Transverse colon (tissue), 4 donors: ENCODE measurements around the gene IL22RA2. TPM values are rescaled to one million over a fixed set of nuclear protein-coding genes. Genes with fewer than 3 reads are reported as not detected.

Source experiments
- DNase-seq: peaks from one replicate; pipeline ENCODE4 v3.0.0-alpha.2; 2019
- H3K27ac ChIP-seq, 4 donors: fragments of 200-600 bp; sonication (generic); 2 replicates each; pipeline ENCODE4 v1.5.1; 2016 to 2018; ENCODE audit warnings: inconsistent platforms in 4 of 4
- H3K27me3 ChIP-seq: fragments of 200-600 bp; sonication (generic); 2 replicates; pipeline ENCODE4 v1.5.1; 2017; ENCODE audit warnings: inconsistent platforms
- H3K36me3 ChIP-seq, 4 donors: fragments of 200-600 bp; sonication (generic); 2 replicates each; pipeline ENCODE4 v1.5.1; 2017 to 2019; ENCODE audit warnings: inconsistent platforms in 4 of 4
- H3K4me1 ChIP-seq, 4 donors: fragments of 200-600 bp; sonication (generic); 2 replicates each; pipeline ENCODE4 v1.5.1; 2017 to 2020; ENCODE audit warnings: inconsistent platforms in 4 of 4
- H3K4me3 ChIP-seq, 4 donors: fragments of 200-600 bp; sonication (generic); 1 replicate in 1 of 4; 2 replicates in 3 of 4; pipeline versions ENCODE4 v1.5.1 to v1.6.1; 2017 to 2019; ENCODE audit warnings: inconsistent platforms in 4 of 4
- H3K9me3 ChIP-seq, 2 donors: fragments of 200-600 bp; sonication (generic); 2 replicates each; pipeline ENCODE4 v1.5.1; 2017 to 2019; ENCODE audit warnings: inconsistent platforms in 2 of 2
- CTCF ChIP-seq, 5 experiments: fragments of 200-600 bp in 3 of 5; fragments of 450-650 bp in 2 of 5; sonication (generic) in 3 of 5; IDR thresholded peaks; 1 replicate in 2 of 5; 2 replicates in 3 of 5; pipeline ENCODE4 v1.5.1; 2016 to 2017; ENCODE audit warnings: antibody characterized with exemption in 5 of 5, inconsistent platforms in 3 of 5, mild to moderate bottlenecking in 2 of 5, moderate library complexity in 1 of 5
- EP300 ChIP-seq: sonication (generic); formaldehyde crosslinking; IDR thresholded peaks from one replicate; pipeline ENCODE4 v1.6.1; 2017; ENCODE audit warnings: antibody characterized with exemption, low read depth
- POLR2A ChIP-seq: fragments of 450-650 bp; IDR thresholded peaks from one replicate; pipeline ENCODE4 v1.6.1; 2016; ENCODE audit warnings: antibody characterized with exemption, mild to moderate bottlenecking, moderate library complexity
- POLR2AphosphoS5 ChIP-seq, 3 donors: sonication (generic); formaldehyde crosslinking; IDR thresholded peaks; one replicate each; pipeline ENCODE4 v1.6.1; 2016; ENCODE audit warnings: antibody characterized with exemption in 3 of 3
- WGBS, 2 donors: methylation state at CpG; one replicate each; pipeline ENCODE4 v1.1.5; 2018; ENCODE audit warnings: low coverage in 1 of 2; 5-methylcytosine and 5-hydroxymethylcytosine counted together
- in situ Hi-C, 4 donors: fragments of 200-750 bp; cut with MboI; loops; one replicate each; pipeline versions ENCODE4 v1.15.0 to v1.15.1; 2017; ENCODE audit warnings: low sequenced_read_pairs in 3 of 4, low pct_ligation_motif_present in 1 of 4, low pct_unique_long_range_greater_than_20kb in 1 of 4
- intact Hi-C: fragments of 100-400 bp; cut with DNase I; formaldehyde crosslinking; loops from one replicate; pipeline ENCODE4 v1.15.1; 2023; ENCODE audit warnings: low total_unique reads
- total RNA-seq, 4 donors: library from RNA; depleted of rRNA; stranded (reverse); fragments of >200 nt; gene quantifications; one replicate each; pipeline ENCODE4 v1.1.0, GENCODE V29; 2016

The IL22RA2 gene
- total RNA-seq, 4 donors from 2014 or later, result 0.16 TPM; not detected in 3

GRCh38 chr6:137181891-137182653, 8.6 kb upstream of the IL22RA2 start:
- TF ChIP-seq POLR2AphosphoS5 (IDR thresholded peaks at IDR 0.05) (no peak), CTCF (IDR thresholded peaks at IDR 0.05) (no peak), EP300 (no peak), POLR2A (no peak)
- Histone ChIP-seq H3K9me3 (peaks cover 15 to 21% of the 10 kb centered on the region in 2 donors), H3K36me3 (no peaks in the 10 kb centered on the region), H3K4me3 (no peak overlapping the region), H3K27ac (no peak overlapping the region), H3K27me3 (no peaks in the 10 kb centered on the region), H3K4me1 (no peaks in the 10 kb centered on the region)
- in situ Hi-C loops, result no loop called here
- DNase-seq, result no peak
- 82 to 85% methylated on average over 3 of the region's 3 CpGs for WGBS, 2 donors
- intact Hi-C loops, result no loop called here

GRCh38 chr6:137177611-137178010, 4.2 kb upstream of the IL22RA2 start:
- intact Hi-C loops (no loop called here), in situ Hi-C loops (no loop called here)
- H3K4me3 ChIP-seq, result no peak overlapping the region

GRCh38 chr6:137176729-137177128, 3.3 kb upstream of the IL22RA2 start:
- Histone ChIP-seq H3K4me1 (no peaks in the 10 kb centered on the region), H3K9me3 (peaks cover 0 to 3% of the 10 kb centered on the region in 2 donors), H3K27ac (no peak overlapping the region), H3K36me3 (no peaks in the 10 kb centered on the region), H3K27me3 (no peaks in the 10 kb centered on the region), H3K4me3 (no peak overlapping the region)
- 88 to 92% methylated on average over 4 to 5 of the region's 5 CpGs for WGBS, 2 donors
- TF ChIP-seq EP300 (no peak), POLR2AphosphoS5 (IDR thresholded peaks at IDR 0.05) (no peak), CTCF (IDR thresholded peaks at IDR 0.05) (no peak), POLR2A (no peak)
- DNase-seq, result no peak
- in situ Hi-C loops, result no loop called here
- intact Hi-C loops, result no loop called here

More at GRCh38 chr6:137177611-137178010, 4.2 kb upstream of the IL22RA2 start:
- Histone ChIP-seq H3K27me3 (no peaks in the 10 kb centered on the region), H3K27ac (no peak overlapping the region), H3K36me3 (no peaks in the 10 kb centered on the region), H3K9me3 (peaks cover 3 to 5% of the 10 kb centered on the region in 2 donors), H3K4me1 (no peaks in the 10 kb centered on the region)
- DNase-seq, result no peak
- 94% methylated on average over 1 of the region's 1 CpG; no CpG with 5 or more reads in 1 of the 2 donors for WGBS, 2 donors
- TF ChIP-seq CTCF (IDR thresholded peaks at IDR 0.05) (no peak), POLR2A (no peak), EP300 (no peak), POLR2AphosphoS5 (IDR thresholded peaks at IDR 0.05) (no peak)

- H3K4me3 ChIP-seq, result no peak overlapping the region
- 45 to 82% methylated on average over 1 of the region's 1 CpG for WGBS, 2 donors
- TF ChIP-seq EP300 (no peak), POLR2A (no peak), CTCF (IDR thresholded peaks at IDR 0.05) (no peak), POLR2AphosphoS5 (IDR thresholded peaks at IDR 0.05) (no peak)
- H3K27me3 ChIP-seq, result no peaks in the 10 kb centered on the region
- in situ Hi-C loops, result no loop called here
- DNase-seq, result no peak
- intact Hi-C loops, result no loop called here
- no peak overlapping the region for H3K27ac ChIP-seq
- H3K4me1 ChIP-seq, result no peaks in the 10 kb centered on the region
- no peaks in the 10 kb centered on the region for H3K9me3 ChIP-seq
- no peaks in the 10 kb centered on the region for H3K36me3 ChIP-seq
Measured at GRCh38 chr6:137175868-137176245, 2.4 kb upstream of the IL22RA2 start.
